ENCODE data around the gene NMNAT2. TPM values are rescaled to one million over a fixed set of nuclear protein-coding genes. Genes with fewer than 3 reads are reported as not detected.

NMNAT2 gene
- total RNA-seq, 1 experiment from 2014 or later: 11.4 TPM

GRCh38 chr1:183246436-183246835 lies 171.7 kb downstream of the NMNAT2 start:
- peaks cover 3 to 12% of the 10 kb centered on the region in 2 experiments; a peak in 2 of 4 replicates for H3K4me1 Mint-ChIP-seq
- Histone ChIP-seq H3K4me1 (ENCODE audit: insufficient read depth, low read length) (no peaks in the 10 kb centered on the region), H4K8ac (replicated peaks; ENCODE audit: insufficient read length, low read depth, low read length) (no peak overlapping the region), H3K79me1 (ENCODE audit: insufficient read depth, low read depth, low read length, poor library complexity, severe bottlenecking) (no peaks in the 10 kb centered on the region), H2BK12ac (ENCODE audit: insufficient read length, low read depth, low read length) (no peak overlapping the region), H3T11ph (ENCODE audit: low read length) (no peak overlapping the region), H2BK15ac (ENCODE audit: low read depth, low read length) (no peak overlapping the region), H2AFZ (ENCODE audit: low read length) (no peak overlapping the region), H3K4me2 (ENCODE audit: insufficient read depth, insufficient read length, low read length) (no peak overlapping the region), H3K27me3 (ENCODE audit: insufficient read depth, low read length) (no peaks in the 10 kb centered on the region), H4K5ac (ENCODE audit: insufficient read length, low read depth, low read length) (no peak overlapping the region), H2AK5ac (ENCODE audit: insufficient read length, low read length) (no peak overlapping the region), H3K14ac (ENCODE audit: insufficient read depth, low read length) (no peak overlapping the region), H3K23ac (ENCODE audit: insufficient read length, low read depth, low read length) (no peak overlapping the region), H3K18ac (ENCODE audit: insufficient read length, low read depth, low read length) (no peak overlapping the region), H4K91ac (ENCODE audit: insufficient read length, low read depth, low read length) (no peak overlapping the region), H3K79me2 (ENCODE audit: insufficient read depth, low read length) (no peaks in the 10 kb centered on the region), H3K4ac (ENCODE audit: low read depth, low read length) (no peak overlapping the region), H3K9ac (ENCODE audit: extremely low read depth, insufficient read length, low read length) (no peak overlapping the region), H2BK120ac (ENCODE audit: low read depth, low read length, poor library complexity, severe bottlenecking) (no peak overlapping the region), H3K9me3 (ENCODE audit: control insufficient read depth, low read depth, low read length) (no peaks in the 10 kb centered on the region), H2BK5ac (ENCODE audit: insufficient read length, low read length) (no peak overlapping the region), H4K20me1 (ENCODE audit: control insufficient read depth, insufficient read depth, insufficient read length) (no peaks in the 10 kb centered on the region), H3K23me2 (ENCODE audit: insufficient read length, low read depth, low read length, poor library complexity, severe bottlenecking) (no peaks in the 10 kb centered on the region), H3K56ac (ENCODE audit: insufficient read length, low read depth, low read length) (no peak overlapping the region), H2BK20ac (ENCODE audit: low read depth, low read length, poor library complexity, severe bottlenecking) (no peak overlapping the region), H3K27ac (ENCODE audit: insufficient read length, low read depth, low read length) (no peak overlapping the region)
- no peak for TF ChIP-seq CTCF (conservative IDR thresholded peaks at IDR 0.05)
- H3K27me3 Mint-ChIP-seq (ENCODE audit: low read depth): no peaks in the 10 kb centered on the region
- peaks cover 9 to 16% (median 14%) of the 10 kb centered on the region in 3 experiments; a peak in 6 of 7 replicates for H3K36me3 Mint-ChIP-seq (ENCODE audit: insufficient read depth in 1 of 3, low read depth in 3 of 3)
- no peak for DNase-seq
- no peak overlapping the region for H3K4me3 Mint-ChIP-seq
- peaks cover 2% of the 10 kb centered on the region in 2 experiments; a peak in 3 of 5 replicates for H3K9me3 Mint-ChIP-seq
- H3K27ac Mint-ChIP-seq: no peak overlapping the region
